ENCODE measurements around the gene PSME1.

PSME1 gene

DNA sequence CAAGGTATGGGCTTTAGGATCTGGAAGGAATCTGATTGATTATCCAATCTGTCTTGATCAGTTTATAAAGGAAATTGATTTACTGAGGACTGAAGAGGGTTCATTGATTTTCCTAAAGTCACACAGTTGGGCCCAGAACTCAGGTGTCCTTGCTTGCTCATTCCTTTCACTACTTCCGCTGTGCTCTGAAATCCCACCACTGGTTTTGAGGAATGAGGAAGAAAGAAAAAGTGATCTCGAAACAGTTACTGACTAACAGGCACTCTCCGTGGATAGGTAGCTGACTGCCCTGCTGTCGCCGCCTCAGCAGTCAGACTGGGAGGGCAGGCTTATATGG is 5.6 kb upstream of the PSME1 start, which contains the start of gene FITM1:
Gene FITM1, plus strand, starts transcription at position 280 of the 337 bp plus-strand sequence. CDS start 905 bp downstream, outside the sequence.
- peak; percentile 31 for DNase-seq (ENCODE audit: low spot score)

DNA sequence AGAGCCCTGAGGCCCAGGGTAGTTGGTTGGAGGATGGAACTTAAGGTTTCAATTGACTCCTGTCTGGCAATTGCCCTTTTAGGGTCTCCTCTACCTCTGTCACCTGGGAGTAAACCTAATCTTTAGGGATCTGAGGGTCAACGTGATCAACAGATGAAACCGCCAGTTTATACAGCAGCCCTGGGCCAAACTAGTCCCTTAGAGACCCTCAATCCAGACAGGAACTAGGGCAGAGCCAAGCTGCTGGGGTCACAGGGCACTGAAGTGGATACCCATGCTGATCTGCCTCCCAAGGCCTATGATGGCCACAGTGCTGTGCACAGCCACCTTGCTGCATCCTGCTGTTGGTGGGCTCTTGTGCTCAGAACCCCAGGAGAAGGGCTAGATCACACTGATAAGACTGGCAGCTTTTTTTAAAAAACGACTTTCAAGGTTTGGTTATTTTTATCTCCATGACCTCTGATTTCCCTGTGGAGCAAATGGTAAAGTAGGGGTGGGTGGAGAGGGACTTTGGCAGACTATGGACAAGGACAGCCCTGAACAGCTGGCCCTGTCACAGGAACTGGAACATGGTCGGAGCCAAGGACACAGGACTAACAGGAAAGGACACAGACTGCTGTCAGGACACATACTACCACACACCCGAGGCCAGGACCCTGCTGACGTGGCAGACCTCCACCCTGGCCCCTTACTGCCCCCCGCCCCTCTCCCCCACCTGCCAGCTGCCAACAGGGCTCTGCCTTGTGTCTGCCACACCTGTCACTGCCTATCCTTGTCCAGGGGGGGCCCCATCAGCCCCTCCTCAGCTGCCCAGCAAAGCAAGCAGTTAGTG is 5.1 kb upstream of the PSME1 start:
- DNase-seq (ENCODE audit: low spot score) = peak; percentile 81

DNA sequence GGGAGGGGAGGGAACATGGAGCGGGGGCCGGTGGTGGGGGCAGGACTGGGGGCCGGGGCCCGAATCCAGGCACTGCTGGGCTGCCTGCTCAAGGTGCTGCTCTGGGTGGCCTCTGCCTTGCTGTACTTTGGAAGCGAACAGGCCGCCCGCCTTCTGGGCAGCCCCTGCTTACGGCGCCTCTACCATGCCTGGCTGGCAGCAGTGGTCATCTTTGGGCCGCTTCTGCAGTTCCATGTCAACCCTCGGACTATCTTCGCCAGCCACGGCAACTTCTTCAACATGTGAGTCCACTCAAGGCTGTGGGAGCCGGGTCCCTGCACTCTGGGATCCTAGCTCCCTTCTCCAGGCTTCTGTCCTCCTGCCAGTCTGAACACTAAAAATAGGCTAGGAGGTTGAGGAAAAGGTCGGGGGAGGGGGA is 4.4 kb upstream of the PSME1 start:
- DNase-seq (ENCODE audit: low spot score) = peak; percentile 60

DNA sequence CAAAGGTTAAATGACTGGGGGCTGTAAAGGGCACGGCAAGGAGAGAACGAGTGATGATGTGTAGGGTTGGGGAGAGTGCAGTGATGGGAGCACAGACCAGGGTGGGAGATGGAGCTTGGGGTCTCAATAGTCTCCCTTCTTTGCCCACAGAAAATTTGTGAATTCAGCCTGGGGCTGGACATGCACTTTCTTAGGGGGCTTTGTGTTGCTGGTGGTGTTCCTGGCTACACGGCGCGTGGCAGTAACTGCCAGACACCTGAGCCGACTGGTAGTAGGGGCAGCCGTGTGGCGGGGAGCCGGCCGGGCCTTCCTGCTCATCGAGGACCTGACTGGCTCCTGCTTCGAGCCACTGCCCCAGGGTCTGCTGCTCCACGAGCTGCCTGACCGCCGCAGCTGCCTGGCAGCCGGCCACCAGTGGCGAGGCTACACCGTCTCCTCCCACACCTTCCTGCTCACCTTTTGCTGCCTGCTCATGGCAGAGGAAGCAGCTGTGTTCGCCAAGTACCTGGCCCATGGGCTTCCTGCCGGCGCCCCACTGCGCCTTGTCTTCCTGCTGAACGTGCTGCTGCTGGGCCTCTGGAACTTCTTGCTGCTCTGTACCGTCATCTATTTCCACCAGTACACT is 3.8 kb upstream of the PSME1 start:
- DNase-seq (ENCODE audit: low spot score) = no peak

DNA sequence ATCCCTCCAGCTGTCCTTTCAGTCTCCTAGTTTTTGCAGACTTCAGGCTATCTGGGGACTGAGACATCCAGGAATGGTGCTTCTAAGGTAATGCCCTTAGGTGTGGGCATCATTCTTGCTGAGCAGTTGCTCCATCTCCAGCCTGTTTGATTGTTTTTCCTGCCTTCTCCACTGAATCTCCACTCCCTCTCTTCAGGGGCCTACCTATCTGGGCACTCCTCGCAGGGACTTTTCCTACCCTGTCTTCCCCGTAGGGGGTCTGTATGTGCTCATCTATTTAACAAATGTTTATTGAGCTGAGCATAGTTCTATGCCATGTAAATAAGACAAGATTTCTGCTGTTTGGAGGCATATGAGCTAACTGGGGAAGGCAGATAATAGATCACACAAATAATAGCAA is 3.0 kb upstream of the PSME1 start:
- DNase-seq (ENCODE audit: low spot score) = no peak

DNA sequence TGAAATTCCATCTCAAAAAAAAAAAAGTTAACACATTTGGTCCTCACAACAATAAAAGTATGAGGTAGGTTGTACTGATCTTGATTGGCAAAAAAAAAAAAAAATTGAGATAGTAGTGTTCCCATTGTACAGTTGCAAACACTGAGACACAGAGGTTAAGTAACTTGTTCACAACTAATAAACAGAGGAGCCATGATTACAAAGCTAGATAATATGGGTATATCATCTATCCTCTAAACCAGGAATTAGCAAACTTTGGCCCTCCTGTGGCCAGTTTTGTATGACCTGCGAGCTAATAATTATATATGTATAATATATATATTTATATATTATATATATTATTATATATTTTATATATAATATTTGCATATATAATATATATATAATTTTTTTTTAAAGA is 2.3 kb upstream of the PSME1 start:
- DNase-seq (ENCODE audit: low spot score) = no peak

DNA sequence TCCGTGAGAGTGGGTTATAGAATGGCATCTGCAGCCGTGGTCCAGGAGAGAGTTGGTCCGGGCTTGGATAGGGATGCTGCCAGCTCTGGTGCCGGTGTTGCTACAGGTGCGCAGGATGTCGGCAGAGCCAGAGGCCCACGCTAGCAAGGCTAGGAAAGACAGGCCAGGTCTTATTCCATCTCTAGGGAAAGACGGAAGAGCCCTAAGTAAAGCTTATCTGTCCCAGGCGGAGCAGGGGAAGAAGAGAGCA is 485 bp upstream of the PSME1 start:
- DNase-seq (ENCODE audit: low spot score) = no peak

DNA sequence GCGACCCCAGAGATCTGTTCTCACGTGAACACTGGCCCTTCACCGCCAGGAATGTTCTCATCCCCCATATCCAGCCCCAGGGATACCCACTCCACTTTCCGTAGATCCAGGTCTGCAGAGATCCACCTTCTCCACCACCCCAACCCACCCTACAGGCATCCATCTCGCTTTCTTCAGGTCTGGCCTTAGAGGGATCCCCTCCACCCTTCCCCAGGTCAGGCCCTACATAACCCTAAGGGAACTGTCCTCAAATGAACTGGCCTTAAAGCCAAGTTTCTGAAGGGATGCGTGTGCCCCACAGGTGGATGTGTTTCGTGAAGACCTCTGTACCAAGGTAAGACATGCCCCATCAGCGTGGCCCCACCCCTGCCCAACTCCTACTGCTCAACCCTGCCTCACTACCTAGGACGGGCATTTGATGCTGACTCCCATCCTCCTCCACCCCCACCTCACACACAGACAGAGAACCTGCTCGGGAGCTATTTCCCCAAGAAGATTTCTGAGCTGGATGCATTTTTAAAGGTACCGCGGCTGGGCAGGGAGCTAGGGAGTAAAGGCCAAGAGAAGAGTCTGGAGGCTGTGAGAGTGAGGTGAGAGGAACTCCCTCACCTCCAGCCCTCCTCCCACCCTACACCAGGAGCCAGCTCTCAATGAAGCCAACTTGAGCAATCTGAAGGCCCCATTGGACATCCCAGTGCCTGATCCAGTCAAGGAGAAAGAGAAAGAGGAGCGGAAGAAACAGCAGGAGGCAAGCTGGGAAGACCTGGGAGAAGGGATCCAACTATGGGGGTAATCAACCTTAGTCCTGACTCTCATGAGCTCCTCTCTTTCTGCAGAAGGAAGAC is 912 bp downstream of the PSME1 start:
- DNase-seq (ENCODE audit: low spot score) = no peak

DNA sequence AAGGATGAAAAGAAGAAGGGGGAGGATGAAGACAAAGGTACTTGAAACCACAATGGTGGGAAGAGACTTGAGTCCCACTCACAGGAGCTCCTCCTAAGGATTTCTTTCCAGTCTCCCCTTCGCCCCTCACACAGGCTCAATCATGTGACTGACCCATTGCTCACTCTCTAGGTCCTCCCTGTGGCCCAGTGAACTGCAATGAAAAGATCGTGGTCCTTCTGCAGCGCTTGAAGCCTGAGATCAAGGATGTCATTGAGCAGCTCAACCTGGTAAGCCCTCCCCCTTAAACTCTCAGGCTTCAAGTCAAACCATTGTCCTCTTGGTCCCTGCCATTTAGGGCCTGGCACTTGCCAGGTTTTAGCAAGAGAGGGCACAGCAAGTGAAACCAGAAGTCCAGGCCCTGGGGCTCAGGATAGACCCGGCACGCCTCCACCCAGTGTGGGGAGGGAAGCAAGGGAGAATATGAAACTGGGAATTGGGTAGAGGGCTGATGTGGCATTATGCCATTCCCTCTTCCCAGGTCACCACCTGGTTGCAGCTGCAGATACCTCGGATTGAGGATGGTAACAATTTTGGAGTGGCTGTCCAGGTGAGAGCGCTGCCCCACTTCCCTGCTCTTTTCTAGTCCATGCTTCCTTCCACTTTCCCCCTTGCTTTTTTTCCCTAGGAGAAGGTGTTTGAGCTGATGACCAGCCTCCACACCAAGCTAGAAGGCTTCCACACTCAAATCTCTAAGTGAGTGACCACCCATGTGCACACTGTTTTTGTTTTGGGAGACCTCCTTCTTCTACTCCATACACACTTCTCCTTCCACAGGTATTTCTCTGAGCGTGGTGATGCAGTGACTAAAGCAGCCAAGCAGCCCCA is 1.8 kb downstream of the PSME1 start:
- no peak for DNase-seq (ENCODE audit: low spot score)

DNA sequence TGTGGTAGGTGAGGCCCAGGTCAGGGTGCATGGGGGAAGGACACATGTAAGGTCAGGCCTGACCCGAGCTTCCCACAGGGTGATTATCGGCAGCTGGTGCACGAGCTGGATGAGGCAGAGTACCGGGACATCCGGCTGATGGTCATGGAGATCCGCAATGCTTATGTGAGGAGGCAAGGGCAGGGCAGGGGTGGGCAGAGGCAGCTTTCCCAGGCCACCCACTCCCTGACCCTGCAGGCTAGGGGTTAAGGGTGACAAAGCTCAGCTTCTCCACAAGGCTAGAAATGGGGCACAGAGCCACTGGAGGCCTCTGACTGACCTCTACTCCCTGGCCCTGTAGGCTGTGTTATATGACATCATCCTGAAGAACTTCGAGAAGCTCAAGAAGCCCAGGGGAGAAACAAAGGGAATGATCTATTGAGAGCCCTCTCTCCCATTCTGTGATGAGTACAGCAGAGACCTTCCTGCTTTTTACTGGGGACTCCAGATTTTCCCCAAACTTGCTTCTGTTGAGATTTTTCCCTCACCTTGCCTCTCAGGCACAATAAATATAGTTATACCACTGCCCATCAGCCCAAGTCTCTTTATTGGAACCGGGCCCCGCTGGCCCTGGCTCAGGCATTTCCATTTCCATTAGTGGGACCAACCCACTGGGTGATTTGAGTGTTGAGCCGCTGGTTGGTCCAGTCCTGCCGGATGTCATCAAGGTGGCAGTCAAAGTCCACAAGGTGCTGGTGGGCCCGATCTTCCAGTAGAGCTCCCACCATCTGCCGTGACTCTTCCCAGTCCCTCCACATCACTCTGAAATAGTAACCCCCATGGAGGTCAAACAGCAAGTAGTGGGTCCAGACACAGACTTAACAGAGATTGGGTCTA is 2.6 kb downstream of the PSME1 start:
- DNase-seq (ENCODE audit: low spot score) = no peak

DNA sequence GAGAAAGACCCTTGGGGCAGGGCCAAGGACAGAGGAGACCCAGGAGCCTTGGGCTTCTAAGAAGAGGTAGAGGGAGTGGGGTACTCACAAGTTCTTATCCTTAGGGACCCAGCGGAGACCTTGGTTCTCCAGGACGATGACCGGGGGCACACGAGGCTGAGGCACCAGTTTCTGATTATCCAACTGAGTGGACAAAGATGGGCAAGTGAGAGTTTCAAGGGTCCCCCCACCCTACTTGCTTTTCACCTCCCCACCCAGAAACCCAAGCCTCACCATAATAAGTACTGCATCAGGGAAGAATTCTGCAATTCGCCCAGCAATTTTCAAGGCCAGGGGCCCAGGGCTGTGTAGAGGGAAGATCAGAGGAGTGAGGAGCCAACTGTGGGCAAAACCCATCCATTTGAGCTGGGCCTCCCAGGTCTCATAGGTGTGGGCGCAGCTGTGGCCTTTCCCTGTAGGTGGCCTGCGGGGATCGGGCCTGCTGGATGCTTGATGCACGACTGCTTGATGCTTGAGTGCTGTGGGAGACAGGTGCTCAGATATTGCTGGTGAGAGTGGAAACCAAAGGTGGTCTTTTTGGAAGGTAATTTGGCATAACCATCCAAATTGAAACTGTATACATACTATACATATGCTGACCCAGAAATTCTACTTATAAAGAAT is 3.4 kb downstream of the PSME1 start:
- no peak for DNase-seq (ENCODE audit: low spot score)

DNA sequence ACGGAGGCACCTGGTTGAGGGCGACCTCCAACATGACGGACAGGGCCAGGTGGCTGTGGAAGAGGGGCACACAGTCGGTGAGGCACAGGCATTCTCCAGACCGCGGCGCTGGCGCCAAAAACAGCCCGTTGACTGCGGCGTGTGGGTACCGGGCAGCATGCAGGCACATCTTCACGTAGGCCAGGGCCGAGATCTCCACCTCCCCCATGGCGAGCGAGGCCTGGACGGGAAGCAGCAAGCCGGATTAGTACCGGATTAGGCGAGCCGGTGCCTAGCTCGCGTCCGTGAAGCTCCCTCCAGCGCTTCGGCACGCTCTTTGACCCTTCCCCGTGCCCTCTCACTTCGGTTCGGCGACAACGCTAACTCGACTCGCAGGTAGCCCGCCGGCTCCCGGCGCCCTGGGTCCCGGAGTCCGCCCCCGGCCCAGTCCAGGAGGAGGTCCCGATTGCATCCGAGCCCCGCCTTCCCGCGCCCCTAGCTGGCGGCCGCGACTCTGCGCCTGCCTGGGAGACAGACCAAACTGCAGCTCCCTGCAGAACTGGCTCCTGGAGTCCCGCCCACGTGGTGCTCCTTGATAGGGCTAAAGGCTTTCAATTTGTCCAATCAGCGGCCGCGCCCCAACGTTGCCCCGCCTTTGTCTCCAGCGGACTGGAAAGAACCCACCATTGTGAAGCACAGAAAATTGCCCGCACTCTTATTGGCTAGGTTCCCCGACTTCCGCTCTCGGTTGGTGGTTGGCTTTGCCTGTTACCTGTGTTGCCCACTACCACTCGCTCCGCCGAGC is 5.3 kb downstream of the PSME1 start, which contains the start of gene EMC9:
Gene EMC9, minus strand, starts transcription at position 495 of the 784 bp plus-strand sequence. Its CDS starts 287 bp downstream, at position 208.
- DNase-seq (ENCODE audit: low spot score) = peak; percentile 100

DNA sequence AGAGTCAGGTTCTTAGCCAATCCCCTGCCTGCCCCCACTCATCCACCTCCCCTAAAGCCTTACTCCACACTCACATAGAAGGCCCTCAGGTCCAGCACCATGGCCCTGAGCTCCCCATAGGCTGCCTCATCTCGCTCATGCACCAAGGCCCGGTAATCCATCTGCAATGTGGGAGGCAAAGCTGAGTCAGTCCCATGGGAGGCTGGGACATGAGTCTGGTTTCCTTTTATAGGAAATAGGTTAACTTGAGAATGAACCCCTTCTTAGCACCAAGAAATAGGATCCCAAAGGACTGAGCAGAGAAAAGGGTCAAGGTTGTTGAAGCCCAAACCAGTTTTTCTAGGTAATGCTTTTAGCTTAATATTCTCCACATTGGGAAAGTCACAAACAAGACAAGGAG is 7.5 kb downstream of the PSME1 start:
- no peak for DNase-seq (ENCODE audit: low spot score)

DNA sequence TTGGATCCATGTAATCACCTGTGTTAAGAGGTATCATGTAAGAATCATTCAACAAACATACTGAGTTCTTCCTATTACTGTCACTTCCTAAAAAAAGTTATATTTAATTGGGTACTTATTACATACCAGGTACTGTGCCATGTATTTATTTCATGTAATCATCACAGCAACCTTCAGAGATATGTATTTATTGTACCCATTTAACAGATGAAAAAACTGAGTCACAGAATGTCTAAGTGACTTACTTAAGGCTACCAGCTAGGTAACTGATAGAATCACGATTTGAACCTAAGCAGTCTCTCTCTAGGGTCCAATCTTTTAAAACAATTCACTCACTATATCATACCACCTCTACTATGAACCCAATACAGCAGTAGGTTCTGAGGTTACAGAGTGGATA is 8.5 kb downstream of the PSME1 start:
- no peak for DNase-seq (ENCODE audit: low spot score)

DNA sequence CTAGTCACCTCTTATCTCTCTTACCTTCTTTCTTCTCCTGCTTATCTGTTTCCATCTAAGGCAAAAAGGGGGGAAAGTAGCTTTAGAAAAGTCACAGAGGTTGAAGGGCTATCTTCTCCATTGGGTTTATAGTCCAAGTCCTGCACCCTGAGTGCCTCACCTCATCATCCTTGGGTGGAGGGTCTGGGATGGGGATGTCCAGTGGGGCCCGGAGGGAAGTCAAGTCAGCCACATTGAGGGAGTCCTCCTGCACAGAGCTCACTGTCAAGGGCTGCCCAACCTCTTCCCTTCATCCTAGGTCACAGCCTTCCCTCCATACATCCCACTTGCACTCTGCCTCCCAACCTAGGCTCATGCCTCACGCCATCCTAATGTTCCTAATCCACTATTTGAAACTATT is 9.2 kb downstream of the PSME1 start:
- no peak for DNase-seq (ENCODE audit: low spot score)

DNA sequence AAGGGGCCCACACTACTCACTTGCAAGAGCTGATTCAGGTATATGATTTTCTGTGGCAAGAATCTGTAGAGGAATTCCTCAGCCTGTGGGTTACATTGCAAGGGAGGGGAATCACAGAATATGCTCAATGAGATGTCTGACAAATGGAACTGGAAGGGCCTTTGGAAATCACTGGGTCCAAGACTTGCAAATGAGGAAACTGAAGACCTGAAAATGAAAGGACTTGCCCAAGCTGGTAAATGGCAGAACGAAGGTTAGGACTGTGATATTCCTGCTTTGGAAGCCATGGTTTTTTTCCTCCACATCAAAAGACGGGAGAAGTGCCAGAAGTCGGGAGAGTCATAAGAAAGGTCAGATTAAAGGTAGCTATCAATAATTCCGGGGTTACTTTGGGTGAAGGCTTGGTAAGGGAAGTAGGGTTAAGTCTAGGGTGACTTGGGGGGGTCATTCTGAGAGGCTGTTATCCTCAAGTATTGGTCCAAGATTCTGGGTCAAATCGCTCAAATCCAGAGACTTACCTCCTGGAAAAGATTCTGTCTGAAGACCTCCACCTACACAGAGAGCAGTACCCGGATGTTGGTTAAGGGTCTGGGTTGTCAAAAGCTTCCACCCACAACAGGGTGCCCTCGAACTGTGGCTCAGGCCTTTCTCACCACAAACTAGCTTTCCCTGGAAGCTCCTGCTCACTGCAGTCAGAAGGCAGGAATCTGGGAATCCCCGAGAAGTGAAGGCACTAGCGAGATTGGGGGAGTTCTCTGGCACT is 9.9 kb downstream of the PSME1 start:
- no peak for DNase-seq (ENCODE audit: low spot score)

DNA sequence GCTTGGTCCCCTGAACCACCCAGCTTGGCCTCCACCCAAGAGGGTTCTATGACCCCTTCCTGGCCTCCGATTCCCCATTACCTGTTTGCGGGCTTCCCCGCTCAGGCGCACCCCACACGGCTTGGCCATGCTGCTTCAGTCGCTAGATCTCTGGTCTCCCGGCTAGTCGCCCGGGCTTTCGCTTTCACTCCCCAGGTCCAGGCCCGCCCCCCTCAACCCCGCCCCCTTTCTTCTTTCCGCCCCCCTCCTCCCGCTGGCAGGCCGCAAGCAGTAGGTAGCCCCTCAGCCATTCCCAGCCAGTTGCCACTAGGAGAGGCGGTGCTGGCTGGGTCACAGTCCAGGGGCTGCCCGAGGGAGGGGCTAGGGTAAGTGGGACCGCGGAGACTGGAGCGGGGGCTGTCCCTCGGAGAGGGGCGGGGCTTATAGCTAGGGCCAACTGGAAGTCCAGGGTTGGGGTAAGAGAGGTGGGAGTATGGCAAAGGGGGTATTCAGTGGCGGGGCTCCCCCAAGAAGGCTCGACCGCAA is 10.5 kb downstream of the PSME1 start, which contains the start of gene PSME2:
Gene PSME2, minus strand, starts transcription at position 158 of the 525 bp plus-strand sequence. Its CDS starts 29 bp downstream, at position 129.
- DNase-seq (ENCODE audit: low spot score) = peak; percentile 94

DNA sequence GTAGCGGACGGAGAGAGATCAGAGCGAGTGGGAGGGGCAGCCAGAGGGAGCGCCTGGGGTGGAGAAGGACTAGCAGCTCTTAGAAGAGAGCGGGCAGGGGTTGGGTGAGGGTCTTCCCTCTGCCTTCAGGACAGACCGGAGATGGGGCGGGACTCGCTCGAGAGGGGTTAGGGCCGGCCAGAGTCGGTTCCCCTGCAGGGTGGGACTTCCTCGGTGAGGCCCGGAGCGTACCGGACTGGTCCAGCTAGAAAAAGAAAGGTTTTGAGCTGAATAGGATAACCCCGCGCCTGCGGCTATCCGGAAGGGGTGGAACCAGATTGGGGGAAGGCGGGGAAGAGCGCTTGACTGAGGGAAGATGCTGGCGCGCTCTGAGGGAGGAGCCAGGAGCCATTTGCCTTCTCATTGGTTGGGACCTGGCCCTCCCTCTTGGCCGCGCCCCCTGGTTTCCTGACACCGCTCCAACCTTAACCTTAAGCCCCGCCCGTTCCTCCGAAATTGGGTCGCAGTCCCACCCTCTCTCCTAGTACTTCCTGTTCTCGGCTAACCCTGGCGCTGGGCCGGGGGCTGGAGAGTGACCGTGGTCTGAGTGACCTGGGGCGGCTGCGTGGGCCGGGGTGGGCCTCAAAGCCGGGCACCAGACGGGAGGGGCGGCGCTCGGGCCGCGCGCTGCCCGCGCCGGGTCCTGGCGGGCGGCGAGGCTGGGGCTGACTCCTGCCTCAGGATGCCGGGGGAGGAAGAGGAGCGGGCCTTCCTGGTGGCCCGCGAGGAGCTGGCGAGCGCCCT is 11.2 kb downstream of the PSME1 start, which contains the start of gene RNF31:
Gene RNF31, plus strand, starts transcription at position 521 of the 783 bp plus-strand sequence. Its CDS starts 201 bp downstream, at position 722.
- peak; percentile 98 for DNase-seq (ENCODE audit: low spot score)

Data from left forelimb (tissue), 1 donor.